Measurements from ENCODE around the gene OCA2.

The OCA2 gene

DNA sequence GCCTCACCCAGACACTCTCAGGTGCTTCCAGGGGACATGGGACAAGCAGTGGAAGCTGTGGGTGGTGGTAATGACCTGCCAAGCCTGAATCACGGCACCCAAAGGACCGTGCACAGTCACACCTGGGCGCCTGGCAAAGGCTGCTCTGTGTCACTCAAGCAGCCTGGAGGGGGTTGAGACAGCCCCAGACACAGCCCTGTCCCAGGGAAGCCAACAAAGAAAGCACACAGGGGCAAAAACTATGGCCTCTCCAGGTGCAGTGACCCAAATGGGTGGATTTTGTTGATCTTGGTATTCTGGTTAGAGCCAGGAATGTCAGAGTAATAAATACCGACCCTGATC, 15.0 kb upstream of the OCA2 start:
- no peak overlapping the region for H3K4me3 ChIP-seq (ENCODE audit: control insufficient read depth, low read depth, low read length)
- DNase-seq (ENCODE audit: low read depth): no peak
- no peak for TF ChIP-seq CTCF (conservative IDR thresholded peaks at IDR 0.05; ENCODE audit: control insufficient read depth, insufficient read depth, low read depth, low read length)

- no peak overlapping the region for H3K4me3 ChIP-seq (ENCODE audit: control insufficient read depth, low read depth, low read length)
- DNase-seq (ENCODE audit: low read depth): no peak
- no peak for TF ChIP-seq CTCF (conservative IDR thresholded peaks at IDR 0.05; ENCODE audit: control insufficient read depth, insufficient read depth, low read depth, low read length)
Observed at GRCh38 chr15:28113394-28114113, 14.4 kb upstream of the OCA2 start.

DNA sequence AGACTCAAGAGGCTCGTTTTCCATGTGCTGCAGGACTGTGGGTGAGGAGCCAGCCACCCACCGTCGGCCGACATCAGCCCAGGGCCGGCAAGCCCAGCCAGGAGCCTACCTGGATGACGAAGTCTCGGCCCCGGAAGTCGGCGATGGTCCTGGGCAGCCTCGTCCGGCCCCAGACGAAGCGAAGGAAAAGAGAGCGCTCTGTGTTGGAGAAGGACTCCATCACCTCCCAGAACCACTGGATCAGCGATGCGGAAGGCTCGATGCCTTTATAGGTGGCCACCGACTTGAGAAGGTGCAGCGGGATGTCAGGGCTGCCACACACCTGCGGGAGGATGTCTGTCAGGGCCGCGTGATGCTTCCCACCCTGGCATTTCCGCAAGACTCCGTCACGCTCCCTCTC, 13.8 kb upstream of the OCA2 start:
- no peak overlapping the region for H3K4me3 ChIP-seq (ENCODE audit: control insufficient read depth, low read depth, low read length)
- no peak for TF ChIP-seq CTCF (conservative IDR thresholded peaks at IDR 0.05; ENCODE audit: control insufficient read depth, insufficient read depth, low read depth, low read length)
- no peak for DNase-seq (ENCODE audit: low read depth)

DNA sequence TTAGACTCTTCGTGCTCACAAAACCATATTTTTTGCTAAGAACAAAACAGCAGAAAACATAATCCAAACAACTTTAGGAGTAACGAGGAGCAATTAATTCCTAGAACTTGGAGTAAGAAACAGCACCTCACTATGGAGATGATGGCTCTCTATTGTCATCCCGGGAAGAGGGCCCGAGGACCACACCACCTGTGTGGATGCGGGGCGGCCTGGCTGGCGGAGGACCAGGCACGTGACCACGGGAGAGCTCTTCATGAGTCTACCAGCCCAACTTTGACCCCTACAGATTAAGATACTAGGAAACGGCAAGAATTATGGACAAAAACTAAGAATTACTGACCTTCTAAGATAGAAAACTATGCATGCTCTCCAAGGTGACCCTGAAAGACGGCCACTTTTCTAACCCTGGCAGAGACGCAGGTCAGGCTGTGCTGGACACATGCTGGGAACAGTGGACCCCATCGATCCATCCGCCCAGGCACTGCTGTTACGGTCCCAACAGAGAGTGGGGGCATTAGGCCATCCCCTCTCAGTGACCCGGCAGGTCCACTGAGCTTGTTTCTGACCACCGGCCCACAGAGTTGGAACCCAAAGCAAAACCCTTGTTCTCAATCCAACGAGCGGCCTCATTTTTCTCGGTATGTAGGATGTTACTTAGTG, 13.1 kb upstream of the OCA2 start:
- no peak overlapping the region for H3K4me3 ChIP-seq (ENCODE audit: control insufficient read depth, low read depth, low read length)
- TF ChIP-seq CTCF (conservative IDR thresholded peaks at IDR 0.05; ENCODE audit: control insufficient read depth, insufficient read depth, low read depth, low read length): no peak
- DNase-seq (ENCODE audit: low read depth): no peak

DNA sequence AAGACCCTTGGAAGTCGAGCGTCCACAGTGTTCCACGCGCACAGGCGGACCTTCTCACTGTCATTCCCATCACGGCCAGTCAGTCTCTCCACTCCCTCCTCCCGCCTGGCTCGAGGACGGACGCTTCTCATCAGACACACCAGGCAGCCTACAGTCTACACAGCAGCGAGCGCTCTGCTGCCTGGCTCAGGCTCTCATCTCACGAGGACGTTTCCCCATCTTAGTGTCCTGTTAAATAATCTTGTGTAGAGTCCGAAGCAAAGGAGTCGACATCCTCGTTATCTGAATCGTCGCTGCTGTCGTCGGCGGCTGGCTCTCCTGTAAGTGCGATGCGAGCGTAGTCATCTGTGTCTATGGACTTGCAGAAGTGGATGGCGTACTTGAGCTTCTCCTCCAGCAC, 12.4 kb upstream of the OCA2 start:
- no peak for DNase-seq (ENCODE audit: low read depth)
- TF ChIP-seq CTCF (conservative IDR thresholded peaks at IDR 0.05; ENCODE audit: control insufficient read depth, insufficient read depth, low read depth, low read length): no peak

DNA sequence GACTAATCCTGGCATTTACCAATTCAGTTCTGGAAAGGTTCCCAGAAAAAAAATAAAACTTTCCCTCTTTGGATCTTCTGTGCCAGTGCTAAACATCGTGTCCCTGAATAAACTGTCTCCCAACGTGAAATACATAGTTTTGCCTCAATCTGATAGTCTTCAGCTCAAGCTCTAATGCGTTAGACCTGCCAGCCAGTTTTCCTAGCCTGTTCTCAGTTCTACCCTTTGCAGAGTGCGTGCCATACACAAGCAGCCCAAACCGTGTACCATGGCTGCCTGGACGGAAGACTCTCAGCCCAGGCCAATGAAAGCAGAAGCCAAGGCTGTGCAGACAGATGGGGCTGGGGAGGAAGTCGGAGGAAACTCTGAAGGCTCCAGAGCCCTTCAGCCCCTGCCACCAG, 11.4 kb upstream of the OCA2 start:
- no peak for DNase-seq (ENCODE audit: low read depth)
- no peak for TF ChIP-seq CTCF (conservative IDR thresholded peaks at IDR 0.05; ENCODE audit: control insufficient read depth, insufficient read depth, low read depth, low read length)
- H3K4me3 ChIP-seq (ENCODE audit: control insufficient read depth, low read depth, low read length): no peak overlapping the region

More for the DNA sequence above, 12.4 kb upstream of the OCA2 start:
- H3K4me3 ChIP-seq (ENCODE audit: control insufficient read depth, low read depth, low read length): no peak overlapping the region
